Heart right ventricle (tissue), 16 donors: ENCODE data around the gene FIGLA. TPM values are rescaled to one million over a fixed set of nuclear protein-coding genes. Genes with fewer than 3 reads are reported as not detected.

Source experiments
- ATAC-seq, 8 donors: fragments of 200-7000 bp; cut with Tn5 transposase; one replicate each; pipeline ENCODE4 v1.9.1; 2020; ENCODE audit warnings: mild to moderate bottlenecking in 8 of 8, moderate library complexity in 8 of 8, moderate number of reproducible peaks in 1 of 8
- DNase-seq, 2 donors: peaks; one replicate each; pipeline ENCODE4 v3.0.0-alpha.2; 2020
- H3K27ac ChIP-seq, 10 donors: fragments of 200-600 bp; sonication (generic) in 2 of 10; one replicate each; pipeline versions ENCODE4 v1.5.0 to v1.8.0; 2020 to 2022; ENCODE audit warnings: mild to moderate bottlenecking in 3 of 10
- H3K27me3 ChIP-seq, 7 donors: fragments of 200-600 bp; one replicate each; pipeline ENCODE4 v1.8.0; 2021 to 2022; ENCODE audit warnings: mild to moderate bottlenecking in 2 of 7
- H3K36me3 ChIP-seq, 9 donors: fragments of 200-600 bp; sonication (generic) in 1 of 9; one replicate each; pipeline versions ENCODE4 v1.5.0 to v1.8.0; 2020 to 2022; ENCODE audit warnings: mild to moderate bottlenecking in 2 of 9
- H3K4me1 ChIP-seq, 9 donors: fragments of 200-600 bp; sonication (generic) in 1 of 9; one replicate each; pipeline versions ENCODE4 v1.5.0 to v1.8.0; 2020 to 2022; ENCODE audit warnings: mild to moderate bottlenecking in 4 of 9
- H3K4me3 ChIP-seq, 10 donors: fragments of 200-600 bp; sonication (generic) in 2 of 10; one replicate each; pipeline versions ENCODE4 v1.5.0 to v1.8.0; 2020 to 2022; ENCODE audit warnings: mild to moderate bottlenecking in 7 of 10, moderate library complexity in 2 of 10
- H3K9me3 ChIP-seq, 11 donors: fragments of 200-600 bp in 10 of 11; sonication (generic) in 2 of 11; one replicate each; pipeline versions ENCODE4 v1.5.0 to v1.8.0; 2013 to 2022; ENCODE audit warnings: mild to moderate bottlenecking in 2 of 11, control low read depth in 1 of 11, moderate library complexity in 1 of 11
- WGBS, 2 donors: extraction: QIAGEN DNeasy Blood & Tissue Kit; methylation state at CpG; one replicate each; pipeline ENCODE4 v1.1.7; 2013; ENCODE audit warnings: inconsistent platforms in 1 of 2; 5-methylcytosine and 5-hydroxymethylcytosine counted together
- intact Hi-C, 10 donors: fragments of 100-400 bp; cut with DNase I; formaldehyde crosslinking; loops; one replicate each; pipeline versions ENCODE4 v1.11.1 to v1.14.2; 2022
- polyA plus RNA-seq, 2 donors: library from polyadenylated mRNA; stranded (reverse); fragments of 200-250 nt; gene quantifications; one replicate each; pipeline ENCODE4 v1.2.3, GENCODE V29; 2013
- total RNA-seq, 10 donors: library from RNA; stranded (reverse); fragmentation: NEBNext Ultra II Directional in 3 of 10; extraction: Animal tissue kit (Norgen Biotek cat#: 25700) in 3 of 10; gene quantifications; one replicate each; pipeline versions ENCODE4 v1.2.1 to v1.2.4, GENCODE V29; 2021 to 2023
- TF ChIP-seq, protein P1 (sequence below), 9 donors: fragments of 200-600 bp; sonication (generic) in 2 of 9; IDR thresholded peaks; one replicate each; pipeline versions ENCODE4 v1.5.0 to v1.8.0; 2021 to 2022; ENCODE audit warnings: antibody characterized with exemption in 9 of 9, mild to moderate bottlenecking in 5 of 9, moderate library complexity in 1 of 9
- donor health status: Arrhythmogenic right ventricular cardiomyopathy.
- donor health status: ischemic (EF 13 %, LVEDD 7.1; RV severe dilation, severe dysfunction).
- donor health status: healthy with polysubstance abuse.
- donor health status: DM: no; HTN: yes; CAD: no.
- donor health status: DM: no; HTN: no; CAD: no.
- donor health status: ischemic (EF 25% LVEDD 6.9; RV normal size, moderate dysfunction).
- donor health status: ischemic (EF 25% LVEDD 5.7; RV mildly dilated, moderate dysfunction).
- donor health status: healthy.
- donor health status: DM: yes; HTN: yes; CAD: no.
- donor health status: Ischemic cardiomyopathy.
- donor health status: ischemic (EF 35%, LVEDD 5.7; RV mildly dilated, moderate dysfunction).
- donor health status: nonischemic (EF 11% LVEDD 7.7; RV severe dilation, severe dysfunction).
- donor health status: DM: yes; HTN: yes; CAD: no.
- donor health status: PGD.
- donor health status: ischemic (EF 29% LVEDD 5.4; RV normal size, mild dysfunction).
- donor health status: nonischemic (EF 23%, LVEDD 6.1; RV moderate dilation, normal function).

Gene FIGLA
- total and polyA plus RNA-seq, 12 donors = 0.36 to 0.51 TPM; not detected in 10

- no peaks in the 10 kb centered on the region for H3K36me3 ChIP-seq
- no peak overlapping the region for H3K27ac ChIP-seq
- no peak for DNase-seq
- no peak for ATAC-seq
- TF ChIP-seq, protein P1, sequence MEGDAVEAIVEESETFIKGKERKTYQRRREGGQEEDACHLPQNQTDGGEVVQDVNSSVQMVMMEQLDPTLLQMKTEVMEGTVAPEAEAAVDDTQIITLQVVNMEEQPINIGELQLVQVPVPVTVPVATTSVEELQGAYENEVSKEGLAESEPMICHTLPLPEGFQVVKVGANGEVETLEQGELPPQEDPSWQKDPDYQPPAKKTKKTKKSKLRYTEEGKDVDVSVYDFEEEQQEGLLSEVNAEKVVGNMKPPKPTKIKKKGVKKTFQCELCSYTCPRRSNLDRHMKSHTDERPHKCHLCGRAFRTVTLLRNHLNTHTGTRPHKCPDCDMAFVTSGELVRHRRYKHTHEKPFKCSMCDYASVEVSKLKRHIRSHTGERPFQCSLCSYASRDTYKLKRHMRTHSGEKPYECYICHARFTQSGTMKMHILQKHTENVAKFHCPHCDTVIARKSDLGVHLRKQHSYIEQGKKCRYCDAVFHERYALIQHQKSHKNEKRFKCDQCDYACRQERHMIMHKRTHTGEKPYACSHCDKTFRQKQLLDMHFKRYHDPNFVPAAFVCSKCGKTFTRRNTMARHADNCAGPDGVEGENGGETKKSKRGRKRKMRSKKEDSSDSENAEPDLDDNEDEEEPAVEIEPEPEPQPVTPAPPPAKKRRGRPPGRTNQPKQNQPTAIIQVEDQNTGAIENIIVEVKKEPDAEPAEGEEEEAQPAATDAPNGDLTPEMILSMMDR (IDR thresholded peaks at IDR 0.05) = no peak
- no peak overlapping the region for H3K4me3 ChIP-seq
- H3K27me3 ChIP-seq = peaks cover 0 to 33% (median 22%) of the 10 kb centered on the region in 7 donors
- no peaks in the 10 kb centered on the region for H3K4me1 ChIP-seq
- 83 to 88% methylated on average over 1 of the region's 1 CpG for WGBS, 2 donors
- no peaks in the 10 kb centered on the region for H3K9me3 ChIP-seq
- intact Hi-C loops = no loop called here
Measured at GRCh38 chr2:70759446-70759845, 31.0 kb downstream of the FIGLA start.

DNA sequence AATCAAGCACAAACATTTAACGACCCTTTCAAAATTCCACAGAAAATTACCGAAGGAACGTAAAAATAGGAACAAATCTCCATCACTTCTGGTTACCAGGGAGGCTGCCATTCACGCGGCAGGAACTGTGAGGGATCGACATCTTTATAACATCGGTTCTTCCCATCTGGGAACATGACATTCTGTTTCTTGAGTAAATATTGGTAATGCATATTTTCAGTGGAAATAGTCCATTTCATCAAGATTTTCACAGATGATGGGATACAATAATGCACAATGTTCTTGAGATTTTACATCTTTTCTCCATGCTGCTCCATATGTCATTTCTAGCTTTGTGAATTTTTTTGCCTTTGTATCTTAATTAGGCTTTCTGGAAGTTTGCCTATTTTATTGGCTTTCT lies 32.5 kb downstream of the FIGLA start:
- Histone ChIP-seq H3K4me1 (no peaks in the 10 kb centered on the region), H3K9me3 (no peaks in the 10 kb centered on the region), H3K4me3 (no peak overlapping the region), H3K27ac (no peak overlapping the region), H3K27me3 (peaks cover 0 to 25% (median 22%) of the 10 kb centered on the region in 7 donors), H3K36me3 (no peaks in the 10 kb centered on the region)
- ATAC-seq (no peak), DNase-seq (no peak)
- WGBS, 2 donors = 95 to 96% methylated on average over 7 of the region's 7 CpGs
- intact Hi-C loops = no loop called here
- TF ChIP-seq, protein P1 (IDR thresholded peaks at IDR 0.05) = no peak

DNA sequence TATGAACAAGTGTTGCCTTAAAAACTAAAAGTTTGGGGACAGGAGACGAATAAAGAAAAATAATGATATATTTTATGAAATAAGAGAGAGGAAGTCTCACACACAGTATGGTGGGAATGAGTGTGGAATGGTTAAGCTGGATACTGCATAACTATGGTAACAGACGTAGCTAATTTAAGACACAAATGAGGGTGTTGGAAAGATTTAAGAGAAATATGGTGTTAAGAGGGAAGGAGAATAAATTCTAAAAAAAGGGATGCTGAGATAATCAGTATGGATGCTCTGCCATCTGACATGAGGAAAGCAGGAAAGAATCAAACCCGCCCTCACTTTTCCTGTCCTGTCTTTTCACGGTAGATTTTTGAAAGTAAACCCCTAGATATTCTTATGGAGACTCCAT lies 33.1 kb downstream of the FIGLA start:
- Histone ChIP-seq H3K36me3 (no peaks in the 10 kb centered on the region), H3K9me3 (no peaks in the 10 kb centered on the region), H3K4me3 (no peak overlapping the region), H3K4me1 (no peaks in the 10 kb centered on the region), H3K27me3 (peaks cover 0 to 25% (median 18%) of the 10 kb centered on the region in 7 donors), H3K27ac (no peak overlapping the region)
- intact Hi-C loops = no loop called here
- ATAC-seq (no peak), DNase-seq (no peak)
- TF ChIP-seq, protein P1 (IDR thresholded peaks at IDR 0.05) = no peak
- 77 to 80% methylated on average over 4 of the region's 4 CpGs for WGBS, 2 donors

DNA sequence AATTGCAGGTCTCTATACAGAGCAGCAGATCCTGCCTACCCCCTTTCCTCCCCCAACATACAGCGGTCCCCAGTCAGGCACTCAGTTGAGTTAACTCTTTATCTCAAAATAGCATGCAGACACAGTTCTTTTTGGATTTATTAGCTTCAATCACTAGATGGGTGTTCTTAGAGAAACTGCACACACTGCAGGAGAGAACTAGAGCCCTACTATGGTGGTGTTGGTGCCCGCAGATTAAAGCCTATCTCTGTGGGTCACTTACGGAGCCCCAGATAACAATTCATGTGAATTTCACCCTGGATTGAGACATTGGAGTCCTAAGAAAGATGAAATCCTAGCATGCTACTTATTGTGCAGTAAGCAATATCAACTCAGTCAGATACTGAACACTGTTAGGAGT lies 34.3 kb downstream of the FIGLA start:
- Histone ChIP-seq H3K27me3 (peaks cover 0 to 24% (median 15%) of the 10 kb centered on the region in 7 donors), H3K9me3 (no peaks in the 10 kb centered on the region), H3K4me1 (no peaks in the 10 kb centered on the region), H3K27ac (no peak overlapping the region), H3K36me3 (no peaks in the 10 kb centered on the region), H3K4me3 (no peak overlapping the region)
- intact Hi-C loops = no loop called here
- DNase-seq (no peak), ATAC-seq (no peak)
- TF ChIP-seq, protein P1 (IDR thresholded peaks at IDR 0.05) = no peak
- 84 to 92% methylated on average over 3 of the region's 3 CpGs for WGBS, 2 donors
